GM12864 (cell line): Measurements from ENCODE around the gene DSCAML1.

Source experiments
- DNase-seq: peaks from one replicate; pipeline ENCODE4 v3.0.0-alpha.2; 2011; ENCODE audit warnings: low read depth
- H3K4me3 ChIP-seq: 2 replicates; pipeline ENCODE4 v1.5.1; 2011; ENCODE audit warnings: mild to moderate bottlenecking, low read depth, low read length, control low read depth
- CTCF ChIP-seq: IDR thresholded peaks from 2 replicates; pipeline ENCODE4 v1.5.1; 2011; ENCODE audit warnings: low read depth, mild to moderate bottlenecking, moderate library complexity, low read length, control low read depth, inconsistent platforms; ENCODE audit errors: missing control alignments

The DSCAML1 gene

GRCh38 chr11:117677729-117678310 lies 119.2 kb downstream of the DSCAML1 start:
- H3K4me3 ChIP-seq, result no peak overlapping the region
- TF ChIP-seq CTCF, result no peak
- DNase-seq, result no peak

DNA sequence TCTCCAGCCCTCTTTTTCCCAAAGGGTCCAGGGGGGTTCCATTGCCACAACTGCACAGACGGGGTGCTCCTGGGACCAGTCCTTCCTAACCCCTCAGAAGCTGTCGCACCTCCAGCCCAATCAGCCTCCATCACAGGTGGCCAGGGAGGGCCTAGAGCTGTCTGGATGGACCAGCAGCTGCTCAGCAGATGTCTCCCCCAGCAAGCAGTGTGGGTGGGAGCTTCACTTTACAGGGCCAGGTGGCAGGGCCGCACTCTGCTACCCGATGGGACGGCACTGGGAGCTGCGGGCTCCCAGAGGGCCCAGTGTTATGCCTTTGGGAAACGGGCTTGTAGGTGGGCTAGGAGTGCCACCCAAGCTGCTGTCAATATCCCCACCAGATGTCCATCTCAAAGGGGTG lies 120.5 kb downstream of the DSCAML1 start:
- no peak for DNase-seq
- no peak overlapping the region for H3K4me3 ChIP-seq
- no peak for TF ChIP-seq CTCF

GRCh38 chr11:117673602-117674001 lies 123.4 kb downstream of the DSCAML1 start:
- TF ChIP-seq CTCF, result no peak
- no peak for DNase-seq
- no peak overlapping the region for H3K4me3 ChIP-seq

DNA sequence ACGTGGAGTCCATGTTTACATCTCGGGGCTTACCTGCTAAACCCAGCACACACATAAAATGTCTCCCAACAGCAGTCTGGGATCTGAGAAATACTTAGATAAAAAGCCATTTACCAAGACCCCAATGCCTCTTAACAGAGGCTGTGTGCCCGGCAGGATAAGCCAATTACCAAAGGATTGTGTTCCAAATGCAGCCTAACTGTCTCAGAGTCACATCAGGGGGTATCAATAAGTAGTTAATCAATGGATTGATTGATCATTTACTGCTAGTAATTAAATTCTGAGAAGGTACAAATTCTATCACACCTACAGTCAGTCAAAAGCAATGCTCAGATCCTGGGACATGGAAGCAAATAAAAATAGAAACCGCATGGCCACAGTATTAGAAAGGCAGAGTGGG lies 125.6 kb downstream of the DSCAML1 start:
- no peak overlapping the region for H3K4me3 ChIP-seq
- DNase-seq, result no peak
- TF ChIP-seq CTCF, result no peak

DNA sequence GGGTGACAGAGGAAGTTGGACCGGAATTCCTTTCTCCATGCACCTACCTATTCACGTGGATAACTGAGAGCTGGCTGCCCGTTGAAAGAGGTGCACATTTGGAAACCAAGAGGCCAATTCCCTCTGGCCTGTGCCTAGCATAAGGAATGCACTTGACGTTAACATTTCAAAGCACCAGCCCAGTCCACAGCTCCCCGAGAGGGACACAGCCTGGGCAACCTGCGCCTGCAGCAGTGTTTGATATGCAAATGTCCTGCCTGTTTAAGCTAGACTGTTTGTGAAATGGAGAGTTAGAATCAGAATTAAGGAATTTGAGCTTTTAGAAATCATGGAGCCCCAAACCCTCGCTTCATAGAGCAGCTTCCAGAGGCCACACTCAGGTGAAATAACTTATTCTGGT lies 126.1 kb downstream of the DSCAML1 start:
- H3K4me3 ChIP-seq, result no peak overlapping the region
- no peak for TF ChIP-seq CTCF
- DNase-seq, result no peak

DNA sequence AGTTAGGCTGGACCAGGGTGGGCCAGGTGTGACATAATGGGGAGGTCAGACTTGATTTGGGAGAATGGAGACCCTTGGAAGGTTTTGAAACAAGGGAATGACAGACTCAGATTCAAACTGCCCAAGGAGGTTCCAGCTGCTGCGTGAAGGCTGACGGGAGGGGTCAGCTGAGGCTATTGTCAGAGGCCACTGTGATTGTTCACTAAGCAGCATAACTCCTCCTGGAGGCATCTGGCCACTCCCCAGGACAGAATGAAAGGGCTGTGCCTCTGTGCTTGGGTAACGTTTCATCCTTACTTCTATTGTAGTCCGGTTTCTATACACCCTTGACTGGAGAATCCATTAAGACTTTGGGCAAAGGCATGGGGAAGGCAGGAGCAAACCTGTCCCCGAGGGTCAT lies 126.6 kb downstream of the DSCAML1 start:
- DNase-seq, result no peak
- H3K4me3 ChIP-seq, result no peak overlapping the region
- no peak for TF ChIP-seq CTCF

DNA sequence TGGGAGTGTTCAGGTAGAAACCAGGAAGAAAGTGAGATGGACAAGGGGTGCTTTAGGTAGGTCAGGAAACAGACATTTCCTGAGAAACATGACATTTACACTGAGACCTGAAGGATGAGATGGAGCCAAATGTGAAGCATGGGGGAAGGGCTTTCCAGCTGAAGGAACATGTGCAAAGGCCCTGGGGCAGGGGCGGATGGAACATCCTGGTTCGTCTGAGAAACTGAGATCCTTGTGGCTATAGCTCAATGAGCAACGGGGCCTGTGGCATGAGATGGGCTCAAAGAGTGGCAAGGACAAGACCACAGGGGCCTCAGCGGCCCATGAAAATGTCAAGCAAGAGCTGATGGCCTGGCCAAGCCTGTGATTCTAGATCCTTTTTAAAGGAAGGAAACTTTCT lies 127.4 kb downstream of the DSCAML1 start:
- no peak overlapping the region for H3K4me3 ChIP-seq
- DNase-seq, result no peak
- TF ChIP-seq CTCF, result no peak
